Fibroblast of mammary gland (primary cell): ENCODE data around the gene TENT5C.

ENCODE experiments used
- DNase-seq: peaks from one replicate; pipeline ENCODE4 v3.0.0-alpha.2; 2010; ENCODE audit warnings: low read depth
- H3K4me3 ChIP-seq: 2 replicates; pipeline ENCODE4 v1.5.1; 2011; ENCODE audit warnings: low read depth, mild to moderate bottlenecking, low read length, moderate library complexity; ENCODE audit not compliant: control insufficient read depth
- CTCF ChIP-seq: conservative IDR thresholded peaks from 2 replicates; pipeline ENCODE4 v1.5.1; 2011; ENCODE audit warnings: low read depth, low read length, inconsistent platforms; ENCODE audit not compliant: control insufficient read depth, insufficient read depth

Gene TENT5C

DNA sequence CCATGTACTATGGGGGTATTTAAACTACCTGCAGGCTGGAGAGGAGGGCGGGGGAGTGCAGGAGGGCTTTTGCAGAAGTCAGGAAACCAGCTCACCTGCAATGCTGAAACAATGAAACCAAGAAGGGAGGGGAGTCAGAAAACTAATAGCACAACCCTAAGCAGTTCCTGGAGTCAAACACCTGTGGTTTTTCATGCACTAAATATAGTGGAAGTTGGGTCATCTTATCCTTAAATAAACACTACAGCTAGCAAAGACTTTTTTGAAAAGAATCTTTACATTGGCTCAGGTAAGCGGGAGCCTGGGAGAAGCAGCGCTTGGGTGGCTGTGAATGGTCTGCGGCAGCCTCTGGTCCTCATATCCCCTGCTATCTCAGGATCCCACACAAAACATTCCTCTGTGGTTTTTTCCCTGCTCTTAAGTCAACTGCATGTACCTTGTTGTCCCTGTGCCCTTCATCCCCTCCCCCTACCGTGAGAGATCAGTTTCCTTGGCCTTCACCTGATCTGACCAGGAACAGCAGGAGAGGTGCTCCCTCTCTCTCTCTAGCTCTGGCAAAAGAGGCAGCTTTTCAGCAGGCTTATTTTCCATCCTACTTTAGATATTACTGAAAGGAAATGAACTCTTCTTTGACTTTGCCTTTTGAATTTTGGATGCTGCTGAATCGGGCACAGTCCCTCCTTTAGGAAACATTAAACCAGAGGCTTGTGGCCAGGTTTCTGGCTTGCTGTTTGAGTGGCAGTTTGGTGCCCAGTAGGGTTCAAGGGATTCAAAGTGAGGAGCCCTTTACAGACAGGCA lies 26.6 kb downstream of the TENT5C start:
- no peak overlapping the region for H3K4me3 ChIP-seq
- TF ChIP-seq CTCF, result no peak
- no peak for DNase-seq

DNA sequence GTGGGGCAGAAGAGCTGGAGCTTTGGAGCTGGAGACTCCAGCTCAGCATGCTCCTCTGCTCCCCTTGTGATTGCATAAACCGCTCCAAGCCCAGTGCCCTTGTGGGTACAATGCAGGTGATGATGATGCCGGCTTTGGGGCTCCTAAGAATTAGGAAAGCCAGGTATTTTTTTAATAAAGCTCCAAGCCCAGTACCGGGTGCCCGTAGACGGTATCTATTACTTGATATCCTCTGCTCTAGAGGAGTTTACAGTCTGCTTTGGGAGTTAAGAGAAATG lies 27.2 kb downstream of the TENT5C start:
- H3K4me3 ChIP-seq, result no peak overlapping the region
- no peak for TF ChIP-seq CTCF
- DNase-seq, result no peak

DNA sequence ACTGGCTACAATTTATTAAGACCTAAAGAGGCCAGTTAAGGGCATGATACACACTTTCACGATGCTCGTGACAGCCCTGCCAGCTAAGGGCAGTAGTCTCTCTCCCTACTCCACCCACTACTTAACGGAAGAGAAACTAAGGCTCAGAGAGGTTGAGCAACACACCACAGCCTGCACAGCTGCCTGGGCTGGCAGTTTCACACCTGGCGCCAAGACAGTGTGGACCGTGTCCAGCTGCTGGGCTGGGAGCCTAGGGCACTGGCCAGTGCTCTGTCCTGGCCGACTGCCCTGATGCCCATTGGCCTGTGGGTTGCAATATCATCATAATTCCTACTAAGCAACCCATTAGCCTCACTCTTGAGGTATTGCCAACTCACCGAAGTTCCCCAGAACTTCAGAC lies 27.6 kb downstream of the TENT5C start:
- no peak for TF ChIP-seq CTCF
- H3K4me3 ChIP-seq, result no peak overlapping the region

GRCh38 chr1:117633936-117634335 lies 28.1 kb downstream of the TENT5C start:
- H3K4me3 ChIP-seq, result no peak overlapping the region
- TF ChIP-seq CTCF, result no peak
- no peak for DNase-seq

More for the DNA sequence above, 27.6 kb downstream of the TENT5C start:
- no peak for DNase-seq

DNA sequence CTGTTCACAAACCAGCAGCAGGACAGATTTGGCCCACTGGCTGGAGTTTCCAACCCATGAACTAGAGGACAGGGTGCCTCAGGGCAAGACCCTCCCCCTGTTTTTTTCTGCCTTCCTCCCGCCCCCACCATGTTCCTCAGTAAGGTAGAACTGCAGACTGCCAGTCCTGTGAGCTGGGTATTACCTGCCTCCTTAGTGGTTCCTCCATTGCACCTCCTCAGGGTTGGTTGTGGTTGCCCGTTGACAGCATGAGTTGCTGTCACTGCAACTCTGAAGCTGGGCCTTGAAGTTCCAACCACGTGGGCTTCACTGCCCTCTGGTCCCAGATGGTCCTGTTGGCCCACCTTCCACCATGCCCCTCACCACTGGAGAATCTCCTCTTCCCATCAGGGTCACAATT lies 28.8 kb downstream of the TENT5C start:
- DNase-seq, result no peak

DNA sequence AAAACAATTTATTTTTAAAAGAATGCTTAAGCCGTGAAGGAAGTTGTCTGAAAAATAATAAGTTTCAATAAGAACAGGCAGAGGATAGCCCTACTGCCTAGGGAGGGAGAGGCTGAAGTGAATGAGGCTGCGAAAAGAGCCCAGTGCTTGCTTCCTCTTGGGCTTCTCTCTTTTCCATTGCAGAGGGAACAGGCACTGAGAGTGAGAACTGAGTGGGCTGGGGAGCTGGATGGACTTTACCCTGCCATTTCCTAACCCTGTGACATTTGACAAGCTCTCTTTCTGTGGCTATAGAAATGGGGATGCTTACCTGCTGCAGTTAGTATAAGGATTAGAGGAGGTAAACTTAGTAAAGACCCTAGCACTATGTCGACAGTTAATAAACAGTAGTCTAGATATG lies 30.0 kb downstream of the TENT5C start:
- no peak overlapping the region for H3K4me3 ChIP-seq
- no peak for DNase-seq
- no peak for TF ChIP-seq CTCF

More for the DNA sequence above, 28.8 kb downstream of the TENT5C start:
- H3K4me3 ChIP-seq, result no peak overlapping the region
- TF ChIP-seq CTCF, result no peak
